H9 (cell line): ENCODE data around the gene ZSCAN31. TPM values are rescaled to one million over a fixed set of nuclear protein-coding genes. Genes with fewer than 3 reads are reported as not detected.

Source experiments
- DNase-seq: peaks from one replicate; pipeline ENCODE4 v3.0.0-alpha.2; 2017
- H2AFZ ChIP-seq: one replicate; pipeline ENCODE4 v1.6.1; 2013; ENCODE audit warnings: mild to moderate bottlenecking, low read length, control low read depth, moderate library complexity
- H2AK5ac ChIP-seq: 2 replicates; pipeline ENCODE4 v1.6.1; 2013; ENCODE audit warnings: low read length, control low read depth, mixed read lengths; ENCODE audit not compliant: insufficient read length
- H2BK120ac ChIP-seq: one replicate; pipeline ENCODE4 v1.6.1; 2013; ENCODE audit warnings: low read depth, mild to moderate bottlenecking, low read length, control low read depth, inconsistent platforms; ENCODE audit not compliant: poor library complexity, severe bottlenecking
- H2BK12ac ChIP-seq: 2 replicates; pipeline ENCODE4 v1.6.1; 2013; ENCODE audit warnings: low read length, control low read depth, mixed read lengths, low read depth; ENCODE audit not compliant: insufficient read length
- H2BK15ac ChIP-seq: 2 replicates; pipeline ENCODE4 v1.6.1; 2013; ENCODE audit warnings: low read depth, low read length, control low read depth
- H2BK20ac ChIP-seq: one replicate; pipeline ENCODE4 v1.6.1; 2013; ENCODE audit warnings: low read depth, mild to moderate bottlenecking, low read length, control low read depth, inconsistent platforms; ENCODE audit not compliant: poor library complexity, severe bottlenecking
- H2BK5ac ChIP-seq: 2 replicates; pipeline ENCODE4 v1.6.1; 2013; ENCODE audit warnings: low read length, control low read depth, mixed read lengths; ENCODE audit not compliant: insufficient read length
- H3K14ac ChIP-seq: 2 replicates; pipeline ENCODE4 v1.6.1; 2013; ENCODE audit warnings: low read length, control low read depth; ENCODE audit not compliant: insufficient read depth
- H3K18ac ChIP-seq: 2 replicates; pipeline ENCODE4 v1.6.1; 2013; ENCODE audit warnings: low read depth, mild to moderate bottlenecking, mixed read lengths, low read length, control low read depth; ENCODE audit not compliant: insufficient read length
- H3K23ac ChIP-seq: 2 replicates; pipeline ENCODE4 v1.6.1; 2013; ENCODE audit warnings: low read length, control low read depth, mixed read lengths, low read depth; ENCODE audit not compliant: insufficient read length
- H3K23me2 ChIP-seq: 2 replicates; pipeline ENCODE4 v1.6.1; 2013; ENCODE audit warnings: low read depth, mild to moderate bottlenecking, mixed read lengths, low read length, control low read depth; ENCODE audit not compliant: insufficient read length, poor library complexity, severe bottlenecking
- H3K27ac ChIP-seq: 2 replicates; pipeline ENCODE4 v1.5.1; 2013; ENCODE audit warnings: low read length, control low read depth, mixed read lengths, low read depth; ENCODE audit not compliant: insufficient read length
- H3K27me3 ChIP-seq: 2 replicates; pipeline ENCODE4 v1.6.1; 2013; ENCODE audit warnings: low read length, control low read depth, inconsistent platforms; ENCODE audit not compliant: insufficient read depth
- H3K4ac ChIP-seq: 2 replicates; pipeline ENCODE4 v1.6.1; 2013; ENCODE audit warnings: low read depth, mild to moderate bottlenecking, control low read depth, inconsistent platforms, low read length, moderate library complexity
- H3K4me1 ChIP-seq: 2 replicates; pipeline ENCODE4 v1.6.1; 2013; ENCODE audit warnings: low read length, control low read depth, inconsistent platforms; ENCODE audit not compliant: insufficient read depth
- H3K4me2 ChIP-seq: 2 replicates; pipeline ENCODE4 v1.6.1; 2013; ENCODE audit warnings: low read length, control low read depth, mixed read lengths; ENCODE audit not compliant: insufficient read length, insufficient read depth
- H3K56ac ChIP-seq: 2 replicates; pipeline ENCODE4 v1.6.1; 2013; ENCODE audit warnings: low read depth, mild to moderate bottlenecking, mixed read lengths, low read length, control low read depth; ENCODE audit not compliant: insufficient read length
- H3K79me1 ChIP-seq: 2 replicates; pipeline ENCODE4 v1.6.1; 2013; ENCODE audit warnings: low read depth, mild to moderate bottlenecking, moderate library complexity, low read length, control low read depth, inconsistent platforms; ENCODE audit not compliant: insufficient read depth, poor library complexity, severe bottlenecking
- H3K79me2 ChIP-seq: 2 replicates; pipeline ENCODE4 v1.6.1; 2013; ENCODE audit warnings: low read length, control low read depth, inconsistent platforms; ENCODE audit not compliant: insufficient read depth
- H3K9ac ChIP-seq: 2 replicates; pipeline ENCODE4 v1.6.1; 2013; ENCODE audit warnings: low read length, control low read depth, mixed read lengths; ENCODE audit not compliant: insufficient read length; ENCODE audit errors: extremely low read depth
- H3K9me3 ChIP-seq: one replicate; pipeline ENCODE4 v1.6.1; 2013; ENCODE audit warnings: low read depth, low read length, inconsistent platforms; ENCODE audit not compliant: control insufficient read depth
- H3T11ph ChIP-seq: one replicate; pipeline ENCODE4 v1.6.1; 2013; ENCODE audit warnings: mild to moderate bottlenecking, low read length, control low read depth, inconsistent platforms
- H4K20me1 ChIP-seq: one replicate; pipeline ENCODE4 v1.6.1; 2013; ENCODE audit not compliant: control insufficient read depth, insufficient read length, insufficient read depth
- H4K5ac ChIP-seq: 2 replicates; pipeline ENCODE4 v1.6.1; 2013; ENCODE audit warnings: low read depth, mild to moderate bottlenecking, mixed read lengths, low read length, control low read depth; ENCODE audit not compliant: insufficient read length
- H4K8ac ChIP-seq: replicated peaks from 2 replicates; pipeline ENCODE4 v1.6.1; 2013; ENCODE audit warnings: low read length, control low read depth, mixed read lengths, low read depth; ENCODE audit not compliant: insufficient read length
- H4K91ac ChIP-seq: 2 replicates; pipeline ENCODE4 v1.6.1; 2013; ENCODE audit warnings: low read depth, mild to moderate bottlenecking, moderate library complexity, mixed read lengths, low read length, control low read depth; ENCODE audit not compliant: insufficient read length
- H3K27ac Mint-ChIP-seq, 3 experiments: 2 replicates in 2 of 3; 3 replicates in 1 of 3; pipeline ENCODE4 v1.8.0; 2020 to 2021; ENCODE audit warnings: mixed read lengths in 3 of 3, mild to moderate bottlenecking in 1 of 3, moderate library complexity in 1 of 3
- H3K27me3 Mint-ChIP-seq: 2 replicates; pipeline ENCODE4 v1.8.0; 2021; ENCODE audit warnings: low read depth, mild to moderate bottlenecking, moderate library complexity, mixed read lengths
- H3K36me3 Mint-ChIP-seq, 3 experiments: 2 replicates in 2 of 3; 3 replicates in 1 of 3; pipeline ENCODE4 v1.8.0; 2020 to 2021; ENCODE audit warnings: low read depth in 3 of 3, mixed read lengths in 3 of 3; ENCODE audit not compliant: insufficient read depth in 1 of 3
- H3K4me1 Mint-ChIP-seq, 2 experiments: 2 replicates each; pipeline ENCODE4 v1.8.0; 2020; ENCODE audit warnings: mixed read lengths in 2 of 2
- H3K4me3 Mint-ChIP-seq, 2 experiments: 2 replicates in 1 of 2; 3 replicates in 1 of 2; pipeline ENCODE4 v1.8.0; 2020 to 2021; ENCODE audit warnings: mild to moderate bottlenecking in 2 of 2, mixed read lengths in 2 of 2, moderate library complexity in 1 of 2
- H3K9me3 Mint-ChIP-seq, 2 experiments: 2 replicates in 1 of 2; 3 replicates in 1 of 2; pipeline ENCODE4 v1.8.0; 2020; ENCODE audit warnings: mild to moderate bottlenecking in 2 of 2, mixed read lengths in 2 of 2, moderate library complexity in 1 of 2
- WGBS: extraction: QIAGEN DNeasy Blood & Tissue Kit; methylation state at CpG from one replicate; pipeline ENCODE4 v1.1.7; 2013; ENCODE audit warnings: missing lambda C conversion rate, low lambda C conversion rate, mixed read lengths; ENCODE audit not compliant: insufficient read length; ENCODE audit errors: extremely low coverage; 5-methylcytosine and 5-hydroxymethylcytosine counted together
- total RNA-seq: library from RNA; stranded (reverse); gene quantifications from 2 replicates; pipeline ENCODE4 v1.2.1, GENCODE V29; 2021
- TF ChIP-seq, protein P1 (sequence below): fragments of 200-600 bp; sonication (generic); conservative IDR thresholded peaks from 3 replicates; pipeline ENCODE4 v1.8.0; 2021; ENCODE audit warnings: antibody characterized with exemption, mild to moderate bottlenecking

The ZSCAN31 gene
- total RNA-seq, 1 experiment from 2014 or later: 7.1 TPM

DNA sequence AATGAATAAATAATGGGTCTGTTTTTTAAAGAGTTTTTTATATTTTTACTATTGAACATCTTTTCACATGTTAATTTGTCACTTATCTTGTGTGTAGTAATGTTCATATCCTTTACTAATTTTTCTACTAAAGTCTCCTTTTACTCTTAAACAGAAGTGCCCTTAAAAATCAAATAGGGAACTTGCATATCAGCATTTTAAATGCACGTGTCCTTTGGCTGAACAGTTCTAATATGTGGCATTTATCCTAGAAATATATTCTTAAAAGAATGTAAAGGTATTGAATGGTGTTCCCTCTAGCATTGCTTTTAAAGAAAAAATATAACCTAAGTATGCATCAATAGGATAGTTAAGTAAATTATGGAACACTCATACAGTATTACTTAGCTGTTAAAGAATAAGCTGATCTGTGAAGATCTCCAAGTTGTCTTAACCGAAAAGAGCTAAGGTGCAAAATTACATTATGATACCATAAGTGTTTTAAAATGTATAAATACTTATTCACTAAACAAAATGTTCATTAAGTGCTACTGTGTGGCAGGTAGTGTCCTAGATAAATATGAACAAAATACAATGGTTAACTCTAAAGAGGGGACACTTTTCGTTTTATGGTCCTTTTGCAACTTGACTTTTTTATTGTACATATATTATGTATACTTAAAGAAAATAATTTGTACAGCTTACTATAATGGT lies 55.2 kb downstream of the ZSCAN31 start:
- Histone ChIP-seq H2AK5ac (no peak overlapping the region), H3K4me2 (peak overlapping the region; percentile 93), H2BK20ac (no peak overlapping the region), H4K8ac (no peak overlapping the region), H3K79me2 (no peaks in the 10 kb centered on the region; the same call in 1 of the 2 replicates), H3K23me2 (peaks cover 4% of the 10 kb centered on the region), H3K23ac (no peak overlapping the region), H2AFZ (no peak overlapping the region), H3K9ac (peak overlapping the region; percentile 62), H4K91ac (no peak overlapping the region), H4K5ac (no peak overlapping the region), H3K27ac (no peak overlapping the region), H3K4me1 (no peaks in the 10 kb centered on the region), H2BK15ac (no peak overlapping the region), H3T11ph (no peak overlapping the region), H2BK5ac (no peak overlapping the region), H3K56ac (no peak overlapping the region), H4K20me1 (no peaks in the 10 kb centered on the region), H3K79me1 (no peaks in the 10 kb centered on the region), H2BK120ac (no peak overlapping the region), H3K4ac (no peak overlapping the region), H3K9me3 (no peaks in the 10 kb centered on the region), H3K18ac (no peak overlapping the region), H3K14ac (no peak overlapping the region), H3K27me3 (no peaks in the 10 kb centered on the region), H2BK12ac (no peak overlapping the region)
- H3K36me3 Mint-ChIP-seq: peaks cover 5 to 31% (median 28%) of the 10 kb centered on the region in 3 experiments; a peak in 6 of 7 replicates
- DNase-seq: no peak
- H3K4me3 Mint-ChIP-seq: peak overlapping the region; percentile 95 to 97
- TF ChIP-seq, protein P1, sequence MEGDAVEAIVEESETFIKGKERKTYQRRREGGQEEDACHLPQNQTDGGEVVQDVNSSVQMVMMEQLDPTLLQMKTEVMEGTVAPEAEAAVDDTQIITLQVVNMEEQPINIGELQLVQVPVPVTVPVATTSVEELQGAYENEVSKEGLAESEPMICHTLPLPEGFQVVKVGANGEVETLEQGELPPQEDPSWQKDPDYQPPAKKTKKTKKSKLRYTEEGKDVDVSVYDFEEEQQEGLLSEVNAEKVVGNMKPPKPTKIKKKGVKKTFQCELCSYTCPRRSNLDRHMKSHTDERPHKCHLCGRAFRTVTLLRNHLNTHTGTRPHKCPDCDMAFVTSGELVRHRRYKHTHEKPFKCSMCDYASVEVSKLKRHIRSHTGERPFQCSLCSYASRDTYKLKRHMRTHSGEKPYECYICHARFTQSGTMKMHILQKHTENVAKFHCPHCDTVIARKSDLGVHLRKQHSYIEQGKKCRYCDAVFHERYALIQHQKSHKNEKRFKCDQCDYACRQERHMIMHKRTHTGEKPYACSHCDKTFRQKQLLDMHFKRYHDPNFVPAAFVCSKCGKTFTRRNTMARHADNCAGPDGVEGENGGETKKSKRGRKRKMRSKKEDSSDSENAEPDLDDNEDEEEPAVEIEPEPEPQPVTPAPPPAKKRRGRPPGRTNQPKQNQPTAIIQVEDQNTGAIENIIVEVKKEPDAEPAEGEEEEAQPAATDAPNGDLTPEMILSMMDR: no peak
- peaks cover 13% of the 10 kb centered on the region in 2 experiments for H3K4me1 Mint-ChIP-seq
- peaks cover 1% of the 10 kb centered on the region; the same call in 1 of the 2 replicates for H3K27me3 Mint-ChIP-seq
- no peaks in the 10 kb centered on the region for H3K9me3 Mint-ChIP-seq
- no peak overlapping the region for H3K27ac Mint-ChIP-seq
- WGBS: no CpG with 5 or more reads among the region's 3 CpGs
